ENCODE results near the gene MORN1.

MORN1 gene

DNA sequence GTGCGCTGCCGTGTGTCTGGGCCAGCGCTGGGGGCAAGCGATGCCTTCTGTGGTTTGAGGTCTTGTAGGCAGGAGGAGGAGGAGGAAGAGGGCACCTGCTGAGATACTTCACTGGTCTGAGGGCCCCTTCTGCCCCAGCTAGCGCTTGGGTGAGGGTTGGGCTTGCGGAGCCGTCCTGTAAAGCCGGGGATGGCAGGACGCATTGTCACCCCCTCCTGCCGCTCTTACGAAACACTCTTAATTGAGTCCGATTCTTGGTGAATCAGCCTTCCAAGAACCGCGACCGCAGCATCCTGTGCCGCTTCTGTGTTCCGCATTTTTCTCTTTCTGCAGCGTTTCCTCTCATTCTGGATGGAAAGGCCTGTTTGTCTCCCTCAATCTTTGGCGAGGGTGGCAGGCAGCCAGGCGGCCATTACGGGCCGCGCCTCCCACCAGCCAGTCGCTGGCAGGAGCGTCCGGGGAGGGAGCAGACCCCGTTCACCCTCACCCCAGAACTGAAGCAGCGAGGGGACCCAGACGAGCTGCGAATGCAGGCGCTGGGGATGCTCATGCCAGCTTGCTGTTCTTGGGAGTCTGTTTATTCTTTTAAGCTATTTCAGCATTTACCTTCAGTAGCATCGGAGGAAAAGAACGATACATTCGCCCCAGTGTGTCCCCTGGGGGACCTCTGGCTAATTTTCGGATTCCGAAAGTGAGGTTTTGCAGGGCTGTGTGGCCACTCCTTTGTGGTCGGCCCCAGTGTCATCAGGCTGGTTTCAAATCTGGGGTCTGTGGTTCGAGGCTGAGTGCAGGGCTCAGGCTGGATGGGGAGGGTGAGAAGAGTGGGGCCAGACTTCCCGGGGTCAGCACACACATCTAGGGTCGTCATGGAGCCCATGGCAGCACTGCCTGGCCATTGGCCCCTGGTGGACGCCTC is 100.5 kb downstream of the MORN1 start:
- peak; percentile 55 for DNase-seq (ENCODE audit: low spot score)

DNA sequence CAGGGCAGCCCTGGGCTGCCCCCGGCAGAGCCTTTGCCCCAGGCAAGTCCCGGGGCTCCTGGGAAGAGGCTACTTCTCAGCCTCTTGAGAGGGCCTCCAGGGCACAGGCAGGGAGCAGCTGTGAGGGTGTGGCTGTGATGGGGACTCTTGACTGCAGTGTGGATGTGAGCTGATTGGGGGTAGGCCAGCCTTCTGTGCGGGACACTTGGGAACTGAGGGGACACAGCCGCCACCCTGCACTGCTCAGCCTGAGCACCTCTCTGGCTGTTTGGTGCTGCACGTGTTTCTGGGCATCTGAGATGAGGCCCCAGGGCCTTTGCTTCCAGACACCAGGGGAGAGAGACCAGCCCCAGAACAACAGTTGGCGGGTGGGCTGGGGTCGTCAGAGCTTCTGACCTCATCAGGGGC is 101.2 kb downstream of the MORN1 start:
- no peak for DNase-seq (ENCODE audit: low spot score)

- no peak for DNase-seq (ENCODE audit: low spot score)
Measured at GRCh38 chr1:2289607-2290006, 101.7 kb downstream of the MORN1 start.

DNA sequence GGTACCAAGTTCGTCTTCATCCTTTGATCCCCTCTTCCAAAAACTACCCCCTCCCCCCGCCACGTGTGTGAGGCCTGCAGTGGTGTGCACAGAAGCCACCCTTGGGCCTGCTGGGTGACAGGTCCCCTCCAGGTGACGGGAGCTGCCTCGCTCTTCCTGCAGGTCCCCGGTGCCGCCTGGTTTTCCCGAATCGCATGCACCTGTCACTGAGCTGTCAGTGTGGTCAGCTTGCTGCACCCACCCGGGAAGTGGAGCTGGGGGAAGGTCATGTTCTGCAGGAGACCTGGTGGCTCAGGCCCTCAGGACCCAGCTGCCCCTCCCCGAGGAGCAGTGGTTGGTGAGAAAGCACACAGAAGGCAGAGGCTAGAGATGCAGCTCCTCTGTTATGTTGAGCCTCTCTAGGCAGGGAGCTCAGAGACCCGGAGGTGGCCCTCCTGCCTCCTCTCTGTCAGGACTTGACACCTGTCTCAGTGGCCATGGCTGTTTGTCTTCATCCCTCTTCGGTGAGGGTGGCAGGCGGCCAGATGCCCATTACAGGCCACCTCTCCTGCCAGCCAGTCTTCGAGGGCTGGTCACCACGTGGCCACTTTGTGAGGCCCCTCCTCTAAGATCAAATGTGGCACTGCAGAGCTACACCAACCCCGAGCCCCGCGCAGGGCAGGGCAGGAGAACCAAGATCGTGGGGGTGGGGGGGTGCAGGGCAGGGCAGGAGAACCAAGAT is 102.4 kb downstream of the MORN1 start:
- DNase-seq (ENCODE audit: low spot score): no peak

DNA sequence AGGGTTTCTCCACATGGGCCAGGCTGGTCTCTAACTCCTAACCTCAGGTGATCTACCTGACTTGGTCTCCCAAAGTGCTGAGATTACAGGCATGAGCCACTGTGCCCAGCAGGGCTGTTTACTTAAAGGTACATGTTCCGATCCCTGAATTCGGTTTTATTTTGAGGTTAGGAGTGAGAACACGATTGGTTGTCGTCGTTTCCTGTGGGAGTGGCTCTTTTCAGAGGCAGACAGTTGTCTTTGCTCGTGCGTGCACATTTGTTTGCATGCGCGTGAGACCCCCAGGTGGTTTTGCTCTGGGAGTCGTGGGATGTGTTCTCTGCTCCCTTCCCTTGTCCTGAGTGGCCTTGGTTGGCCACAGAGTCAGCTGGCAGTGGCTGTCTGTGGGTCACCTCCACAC is 103.0 kb downstream of the MORN1 start:
- no peak for DNase-seq (ENCODE audit: low spot score)

- no peak for DNase-seq (ENCODE audit: low spot score)
Measured at GRCh38 chr1:2287649-2288048, 103.7 kb downstream of the MORN1 start.

DNA sequence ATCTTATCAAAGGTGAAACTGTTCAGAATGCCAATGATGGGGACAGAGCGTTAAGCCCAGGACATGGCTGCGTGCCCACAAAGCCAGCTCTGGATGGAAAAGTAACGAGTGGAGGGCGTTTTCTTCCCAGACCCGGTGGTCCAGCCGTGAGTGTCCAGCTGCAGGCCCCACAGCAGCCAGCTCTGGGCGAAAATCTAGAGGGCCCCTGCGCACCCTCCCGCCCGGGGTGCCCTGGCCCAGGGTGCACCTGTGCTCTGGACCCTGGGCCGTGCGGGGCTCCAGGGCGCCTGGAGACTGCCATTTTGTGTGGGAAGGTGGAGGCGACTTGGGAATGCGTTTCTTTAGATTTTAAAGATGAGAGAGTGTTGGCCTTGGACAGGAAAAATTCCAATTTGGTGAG is 104.4 kb downstream of the MORN1 start:
- DNase-seq (ENCODE audit: low spot score): no peak

DNA sequence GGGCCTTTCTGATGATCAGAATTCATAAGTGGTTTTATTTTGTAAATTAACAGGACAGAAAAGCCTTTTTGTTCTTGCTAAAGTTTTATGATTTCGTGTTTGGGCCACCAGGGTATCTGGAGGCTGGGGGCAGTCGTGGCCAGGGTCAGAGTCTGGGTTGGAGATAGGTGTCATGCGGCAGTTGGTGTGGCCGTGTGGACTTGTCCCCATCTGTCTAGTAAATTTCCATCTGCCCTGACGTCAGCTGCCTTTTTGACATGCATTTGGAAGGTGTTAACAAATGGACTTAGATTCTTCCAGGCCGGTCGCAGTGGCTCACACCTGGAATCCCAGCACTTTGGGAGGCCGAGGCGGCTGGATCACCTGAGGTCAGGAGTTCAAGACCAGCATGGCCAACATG is 106.4 kb downstream of the MORN1 start:
- no peak for DNase-seq (ENCODE audit: low spot score)

GRCh38 chr1:2283991-2284895 is 107.1 kb downstream of the MORN1 start:
- DNase-seq (ENCODE audit: low spot score): no peak

DNA sequence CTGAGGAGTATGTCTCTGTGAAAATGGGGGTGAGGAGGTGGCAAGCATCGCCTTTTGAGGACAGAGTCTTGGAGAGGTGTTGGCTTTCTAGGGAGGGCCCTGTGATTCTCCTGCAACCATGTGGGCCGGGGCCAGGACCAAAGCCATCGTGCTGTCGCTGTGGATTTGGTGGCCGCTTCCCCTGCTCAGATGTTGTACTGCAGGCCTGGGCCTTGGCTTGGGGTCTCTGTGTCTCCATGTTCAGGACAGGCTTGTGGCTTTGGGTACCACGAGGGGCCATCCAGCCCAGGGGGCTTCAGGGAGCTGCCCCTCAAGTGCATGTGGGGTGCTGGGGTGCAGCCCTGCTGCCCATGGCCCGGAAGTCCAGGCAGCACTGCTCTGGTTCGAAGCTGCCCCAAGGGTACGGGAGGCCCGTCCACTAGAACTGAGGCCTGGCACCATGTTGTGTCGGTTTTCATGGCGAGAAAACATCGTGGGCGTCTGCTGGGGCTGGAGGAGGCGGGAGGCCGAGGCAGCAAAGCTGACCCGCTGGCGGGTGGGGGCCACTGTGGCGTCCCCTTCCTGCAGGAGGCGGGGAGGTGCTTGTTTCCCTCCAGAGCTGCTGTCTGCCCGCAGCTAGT is 107.9 kb downstream of the MORN1 start:
- no peak for DNase-seq (ENCODE audit: low spot score)

DNA sequence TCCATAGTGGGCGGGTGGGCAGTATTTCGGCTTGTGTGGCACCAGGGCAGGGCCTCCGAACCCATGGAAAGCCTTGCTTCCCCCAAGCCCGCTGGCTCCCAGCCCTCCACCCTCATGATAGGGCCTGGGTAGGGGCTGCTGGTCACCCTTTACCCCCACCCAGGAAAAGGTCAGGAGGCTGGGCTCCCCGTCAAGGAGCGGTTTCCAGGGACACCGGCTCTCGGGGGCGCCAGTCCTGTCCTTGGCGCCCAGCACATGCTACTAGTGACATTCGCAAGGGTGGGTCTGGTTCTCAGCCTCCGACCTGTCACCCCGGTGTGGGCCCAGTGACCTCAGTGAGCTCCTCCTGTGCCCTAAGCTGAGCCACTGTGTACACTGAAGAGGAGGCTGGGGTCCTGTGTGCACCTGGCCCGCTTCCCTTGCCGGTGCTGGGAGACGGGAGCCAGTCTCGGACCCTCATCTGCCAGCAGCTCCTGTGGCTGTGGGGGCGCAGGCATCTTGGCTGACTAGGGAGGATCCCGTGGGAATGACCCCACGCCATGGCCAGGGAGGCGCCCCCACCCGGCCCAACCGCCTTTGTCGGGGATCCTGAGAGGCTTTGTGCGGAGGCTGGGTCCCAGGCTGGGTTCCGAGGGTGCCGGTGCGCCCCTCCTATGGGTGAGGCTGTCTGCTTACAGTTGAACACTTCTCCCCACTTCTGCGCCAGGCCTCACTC is 108.6 kb downstream of the MORN1 start:
- DNase-seq (ENCODE audit: low spot score): no peak

- no peak for DNase-seq (ENCODE audit: low spot score)
Measured at GRCh38 chr1:2279817-2280216, 111.5 kb downstream of the MORN1 start.

GRCh38 chr1:2279210-2279639 is 112.1 kb downstream of the MORN1 start:
- DNase-seq (ENCODE audit: low spot score): no peak

GRCh38 chr1:2278591-2279209 is 112.7 kb downstream of the MORN1 start:
- DNase-seq (ENCODE audit: low spot score): no peak

DNA sequence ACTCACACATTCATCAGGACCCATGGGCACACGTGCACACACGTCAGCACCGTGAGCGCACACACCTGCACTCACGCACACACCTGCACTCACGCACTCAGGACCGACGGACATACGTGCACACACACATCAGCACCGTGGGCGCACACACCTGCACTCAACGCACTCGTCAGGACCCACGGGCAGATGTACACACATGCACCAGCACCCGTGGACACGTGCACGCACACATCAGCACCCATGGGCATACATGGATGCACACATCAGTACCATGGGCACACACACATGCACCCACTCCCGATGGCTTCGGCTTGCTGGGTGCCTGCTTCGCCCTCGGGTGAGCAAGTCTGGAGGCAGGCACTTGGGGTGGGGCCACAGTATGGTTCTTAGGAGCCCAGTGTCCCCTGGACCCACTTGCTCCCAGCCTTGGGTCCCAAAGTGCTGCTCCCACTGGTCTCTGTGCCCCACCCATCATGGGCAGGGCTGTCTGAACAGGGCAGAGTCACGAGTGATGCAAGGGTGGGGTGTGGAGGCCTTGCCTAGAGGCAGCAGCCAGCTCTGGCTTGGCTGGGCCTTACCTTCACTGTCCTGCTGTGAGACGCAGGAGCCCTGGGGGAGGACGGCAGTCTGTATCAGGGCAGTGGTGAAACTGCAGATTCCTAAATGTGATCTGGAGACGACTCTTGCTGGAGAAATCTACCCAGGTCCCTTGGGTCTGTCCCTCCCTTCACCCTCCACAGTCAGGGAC is 113.4 kb downstream of the MORN1 start:
- no peak for DNase-seq (ENCODE audit: low spot score)

DNA sequence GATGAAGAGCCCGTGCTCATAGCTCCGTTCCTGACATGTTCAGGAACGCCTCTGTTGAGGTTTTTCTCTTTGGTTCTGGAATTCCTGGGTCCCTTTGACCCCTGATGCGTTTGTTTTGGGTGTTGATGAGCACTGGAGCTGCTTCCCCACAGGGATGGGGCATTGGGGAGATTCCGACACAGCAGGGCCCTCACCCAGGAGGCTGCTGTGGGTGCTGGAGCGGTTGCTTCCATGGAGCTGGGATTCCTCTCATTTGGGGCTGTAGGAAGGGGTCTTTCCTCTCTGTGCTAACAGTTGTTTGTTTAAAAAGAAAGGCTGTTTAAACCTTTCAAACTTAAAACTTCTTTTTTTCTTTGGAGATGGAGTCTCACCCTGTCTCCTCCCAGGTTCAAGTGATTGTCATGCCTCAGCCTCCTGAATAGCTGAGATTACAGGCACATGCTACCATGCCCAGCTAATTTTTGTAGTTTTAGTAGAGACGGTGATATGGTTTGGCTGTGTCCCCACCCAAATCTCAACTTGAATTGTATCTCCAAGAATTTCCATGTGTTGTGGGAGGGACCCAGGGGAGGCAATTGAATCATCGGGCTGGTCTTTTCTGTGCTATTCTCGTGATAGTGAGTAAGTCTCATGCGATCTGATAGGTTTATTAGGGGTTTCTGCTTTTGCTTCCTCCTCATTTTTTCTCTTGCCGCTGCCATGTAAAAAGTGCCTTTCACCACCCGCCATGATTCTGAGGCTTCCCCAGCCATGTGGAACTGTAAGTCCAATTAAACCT is 114.4 kb downstream of the MORN1 start:
- DNase-seq (ENCODE audit: low spot score): no peak

- no peak for DNase-seq (ENCODE audit: low spot score)
Measured at GRCh38 chr1:2275796-2276536, 115.4 kb downstream of the MORN1 start.

DNA sequence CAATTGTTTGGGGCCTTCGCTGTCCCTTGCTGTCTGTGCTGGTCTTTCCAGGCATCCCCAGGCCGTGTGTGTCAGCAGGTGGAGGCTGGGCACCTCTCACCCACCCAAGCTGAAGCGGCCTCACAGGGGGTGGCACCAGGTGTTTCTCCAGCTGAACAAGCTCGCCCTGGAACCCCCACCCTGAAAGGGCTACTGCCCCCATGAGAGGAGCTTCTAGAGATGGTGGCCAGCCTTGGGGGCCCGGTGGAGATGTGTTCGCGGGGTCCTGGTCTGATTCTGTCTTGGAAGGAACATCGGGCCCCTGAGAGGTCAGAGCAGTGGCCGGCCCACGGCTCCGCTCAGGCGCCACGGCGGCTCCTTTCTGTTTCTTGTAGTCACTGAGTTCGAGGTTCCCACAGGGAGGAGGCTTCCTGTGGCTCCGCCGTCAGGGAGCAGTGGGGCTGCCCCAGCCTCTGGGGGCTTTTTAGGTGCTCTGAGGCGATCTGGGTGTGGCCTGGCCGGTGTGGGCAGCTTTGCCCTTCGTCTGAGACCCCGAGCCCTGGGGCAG is 116.4 kb downstream of the MORN1 start:
- no peak for DNase-seq (ENCODE audit: low spot score)
